NCI-H1092 (cell line): ENCODE measurements around the gene GMEB2.
"Not testable (repeated sequence)": the region's sequence is repeated elsewhere in the genome, so short reads cannot be mapped to it uniquely, and the experiment has no call there.

Experiments used
- DNase-seq: peaks from one replicate; lab custom pipeline; 2025; lab: John Stamatoyannopoulos, UW

GMEB2 gene

DNA sequence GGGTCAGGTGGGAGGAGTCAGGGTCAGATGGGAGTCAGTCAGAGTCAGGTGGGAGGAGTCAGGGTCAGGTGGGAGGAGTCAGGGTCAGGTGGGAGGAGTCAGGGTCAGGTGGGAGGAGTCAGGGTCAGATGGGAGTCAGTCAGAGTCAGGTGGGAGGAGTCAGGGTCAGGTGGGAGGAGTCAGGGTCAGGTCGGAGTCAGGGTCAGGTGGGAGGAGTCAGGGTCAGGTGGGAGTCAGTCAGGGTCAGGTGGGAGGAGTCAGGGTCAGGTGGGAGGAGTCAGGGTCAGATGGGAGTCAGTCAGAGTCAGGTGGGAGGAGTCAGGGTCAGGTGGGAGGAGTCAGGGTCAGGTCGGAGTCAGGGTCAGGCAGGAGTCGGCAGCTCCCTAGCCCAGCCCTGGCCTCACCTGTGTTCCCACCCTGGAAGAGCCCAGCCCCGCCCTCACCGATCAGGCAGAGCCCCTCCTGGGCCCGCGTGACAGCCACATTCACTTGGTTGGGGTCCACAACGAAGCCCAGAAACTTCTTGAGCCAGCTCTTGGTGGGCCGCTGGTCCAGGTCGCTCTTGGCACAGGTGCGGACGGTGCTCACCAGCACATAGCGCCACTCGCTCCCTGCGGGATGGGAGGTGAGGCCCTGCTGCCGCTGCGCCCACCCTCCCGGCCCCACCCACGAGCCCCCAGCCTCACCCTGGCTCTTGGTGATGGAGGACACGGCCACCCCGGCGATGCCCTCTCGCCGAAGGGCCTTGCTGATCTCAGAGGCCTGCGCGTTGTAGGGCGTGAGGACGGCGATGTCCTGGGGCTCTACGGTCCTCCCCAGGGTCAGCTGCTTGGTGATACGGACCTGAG, 67.2 kb downstream of the GMEB2 start:
- DNase-seq = not testable (repeated sequence)

DNA sequence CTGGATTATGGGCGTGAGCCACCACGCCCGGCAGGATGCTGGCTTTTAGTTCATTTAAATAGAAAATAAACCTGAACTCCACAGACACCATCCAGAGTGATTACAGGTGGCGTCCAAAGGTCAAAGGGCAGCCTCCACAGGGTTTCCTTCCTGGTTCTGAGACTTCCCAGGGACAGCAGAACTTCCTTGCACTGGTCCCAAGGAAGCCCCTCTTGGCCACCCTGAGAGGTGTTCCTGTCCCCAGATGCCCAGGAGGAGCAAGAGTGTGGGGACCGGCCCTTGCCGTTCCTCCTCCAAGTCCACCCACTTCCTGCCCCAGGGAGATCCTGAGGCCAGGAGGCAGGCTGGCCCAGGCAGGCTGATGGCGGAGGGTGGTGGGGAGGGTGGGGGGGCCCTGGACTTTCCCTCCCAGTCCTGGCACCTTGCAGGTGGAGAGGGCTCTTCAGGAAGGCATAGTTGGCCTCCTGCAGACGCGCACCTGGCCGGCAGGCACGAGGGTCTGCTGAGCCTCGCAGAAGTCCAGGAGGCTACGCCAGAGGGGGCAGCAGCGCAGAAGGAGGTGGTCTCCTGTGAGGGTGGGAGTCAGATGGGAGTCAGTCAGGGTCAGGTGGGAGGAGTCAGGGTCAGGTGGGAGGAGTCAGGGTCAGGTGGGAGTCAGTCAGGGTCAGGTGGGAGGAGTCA, 68.0 kb downstream of the GMEB2 start:
- DNase-seq = no peak

DNA sequence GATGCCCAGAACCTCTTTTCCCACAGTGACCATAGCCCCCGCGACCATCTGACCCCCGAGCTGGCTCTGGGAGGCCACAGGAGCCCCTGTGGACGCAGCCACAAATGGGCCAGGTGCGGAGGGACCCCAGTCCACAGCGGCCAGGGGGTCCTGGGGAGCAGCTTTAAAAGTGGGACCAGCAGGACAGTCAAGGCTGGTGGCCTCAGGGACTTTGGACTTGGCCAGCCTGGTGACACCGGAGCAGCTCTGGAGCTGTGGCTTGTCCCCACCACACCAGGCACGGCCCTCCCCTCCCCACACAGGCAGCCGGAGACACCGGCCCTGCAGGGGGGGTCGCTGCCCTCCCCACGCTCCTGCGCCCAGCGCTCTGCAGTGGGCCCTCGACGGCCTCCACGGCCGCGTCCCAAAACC, 69.4 kb downstream of the GMEB2 start:
- no peak for DNase-seq

DNA sequence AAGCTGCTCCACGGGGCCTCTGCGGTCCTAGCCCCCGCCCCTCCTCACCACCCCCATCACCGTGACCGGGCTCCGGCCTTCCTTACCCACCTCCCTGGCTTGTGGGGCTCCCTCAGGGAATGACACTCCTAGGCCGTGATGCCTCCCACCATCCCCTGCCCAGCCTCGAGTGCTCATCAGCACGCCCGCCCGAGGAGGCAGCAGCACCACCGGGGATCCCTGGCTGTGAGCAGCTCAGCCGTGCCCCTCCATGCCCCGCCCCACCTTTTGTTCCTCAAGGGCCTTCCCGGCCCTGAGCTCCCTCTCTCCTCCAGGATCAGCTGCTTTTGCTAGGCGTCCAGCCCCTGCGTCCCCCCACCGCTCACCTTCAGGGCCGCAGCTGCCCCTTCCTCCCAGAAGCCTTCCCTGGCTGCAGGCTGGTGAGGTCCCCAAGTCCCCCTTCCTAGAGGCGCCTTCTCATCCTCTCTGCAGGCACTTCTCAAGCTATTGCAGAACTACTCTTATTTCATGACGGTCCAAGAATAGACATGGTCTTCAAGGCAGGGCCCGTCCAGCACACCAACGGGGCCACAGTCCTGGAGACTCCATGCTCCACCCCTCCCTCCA, 69.9 kb downstream of the GMEB2 start:
- DNase-seq = no peak

DNA sequence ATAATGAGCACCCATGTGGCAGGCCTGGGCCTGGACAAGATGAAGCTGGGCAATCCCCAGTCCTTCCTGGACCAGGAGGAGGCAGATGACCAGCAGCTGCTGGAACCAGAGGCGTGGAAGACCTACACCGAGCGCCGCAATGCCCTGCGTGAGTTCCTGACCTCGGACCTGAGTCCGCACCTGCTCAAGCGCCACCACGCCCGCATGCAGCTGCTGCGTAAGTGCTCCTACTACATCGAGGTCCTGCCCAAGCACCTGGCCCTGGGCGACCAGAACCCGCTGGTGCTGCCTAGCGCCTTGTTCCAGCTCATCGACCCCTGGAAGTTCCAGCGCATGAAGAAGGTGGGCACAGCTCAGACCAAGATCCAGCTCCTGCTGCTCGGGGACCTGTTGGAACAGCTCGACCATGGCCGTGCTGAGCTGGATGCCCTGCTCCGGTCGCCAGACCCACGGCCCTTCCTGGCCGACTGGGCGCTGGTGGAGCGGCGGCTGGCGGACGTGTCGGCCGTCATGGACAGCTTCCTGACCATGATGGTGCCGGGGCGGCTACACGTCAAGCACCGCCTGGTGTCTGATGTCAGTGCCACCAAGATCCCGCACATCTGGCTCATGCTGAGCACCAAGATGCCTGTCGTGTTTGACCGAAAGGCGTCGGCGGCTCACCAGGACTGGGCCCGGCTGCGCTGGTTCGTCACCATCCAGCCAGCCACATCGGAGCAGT, 71.1 kb downstream of the GMEB2 start:
- DNase-seq = no peak

DNA sequence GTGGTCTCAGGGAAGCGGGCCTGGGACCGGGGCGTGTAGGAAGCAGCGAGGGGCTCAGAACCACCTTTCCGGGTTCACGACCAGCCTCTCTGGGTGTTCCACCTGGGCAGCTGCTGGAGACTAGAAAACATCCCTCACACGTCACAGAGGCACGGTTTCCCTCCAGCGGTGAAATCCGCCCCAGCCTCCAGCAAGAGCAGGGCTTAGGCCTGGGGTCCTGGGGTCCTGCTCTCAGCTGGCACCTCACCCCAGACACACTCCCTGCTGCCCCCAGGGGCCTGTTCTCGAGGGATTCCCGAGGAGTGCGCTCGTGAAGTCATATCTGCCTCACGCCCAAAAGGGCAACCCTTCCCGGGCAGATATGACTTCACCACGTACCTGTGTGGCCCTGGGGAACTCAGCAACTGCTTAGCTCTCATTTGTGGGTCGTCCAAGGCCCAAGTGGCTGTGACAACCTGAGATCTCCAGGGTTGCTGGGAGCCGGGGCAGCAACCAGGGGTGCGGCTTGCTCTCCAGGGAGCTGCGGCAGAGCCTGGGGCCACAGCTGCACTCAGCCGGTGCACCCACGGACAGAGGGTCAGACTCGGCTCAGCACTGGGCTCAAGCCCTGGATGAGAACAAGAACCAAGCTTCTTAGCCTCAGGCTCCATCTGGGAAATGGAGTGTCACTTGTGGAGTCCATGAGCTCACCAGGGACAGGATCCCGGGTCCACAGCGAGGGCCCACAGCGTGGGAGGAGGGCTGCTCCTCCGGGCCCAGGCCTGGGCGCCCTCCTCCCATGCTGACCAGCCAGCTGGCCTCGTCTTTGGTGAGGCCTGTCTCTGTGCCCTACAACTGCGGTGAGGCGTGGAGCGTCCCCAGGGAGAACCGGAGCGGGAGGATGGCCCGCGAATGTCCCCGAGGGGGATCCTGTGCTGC, 72.3 kb downstream of the GMEB2 start:
- DNase-seq = no peak

DNA sequence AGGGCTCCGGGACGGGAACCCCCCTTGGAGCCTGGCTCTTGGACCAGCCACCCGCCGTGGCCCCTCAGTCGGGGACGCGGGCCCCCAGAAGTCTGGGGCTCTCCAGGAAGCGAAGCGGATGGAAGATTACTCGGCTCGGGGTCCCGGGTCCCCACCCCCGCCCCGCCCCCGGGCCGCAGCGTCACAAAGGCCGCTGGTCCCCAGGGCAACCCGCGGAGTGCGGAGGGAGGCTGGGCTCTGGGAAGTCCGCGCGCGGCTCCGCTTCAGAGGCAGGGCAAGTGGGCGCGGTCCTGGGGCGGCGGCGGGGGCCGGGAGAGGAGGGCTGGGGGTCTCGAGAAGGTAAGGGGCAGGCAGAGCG, 73.0 kb downstream of the GMEB2 start, which contains the start of gene FNDC11:
Gene FNDC11 (plus strand): TSS at position 227 of the 358 bp plus-strand sequence. CDS start 1,505 bp downstream, outside the sequence.
- DNase-seq = no peak

DNA sequence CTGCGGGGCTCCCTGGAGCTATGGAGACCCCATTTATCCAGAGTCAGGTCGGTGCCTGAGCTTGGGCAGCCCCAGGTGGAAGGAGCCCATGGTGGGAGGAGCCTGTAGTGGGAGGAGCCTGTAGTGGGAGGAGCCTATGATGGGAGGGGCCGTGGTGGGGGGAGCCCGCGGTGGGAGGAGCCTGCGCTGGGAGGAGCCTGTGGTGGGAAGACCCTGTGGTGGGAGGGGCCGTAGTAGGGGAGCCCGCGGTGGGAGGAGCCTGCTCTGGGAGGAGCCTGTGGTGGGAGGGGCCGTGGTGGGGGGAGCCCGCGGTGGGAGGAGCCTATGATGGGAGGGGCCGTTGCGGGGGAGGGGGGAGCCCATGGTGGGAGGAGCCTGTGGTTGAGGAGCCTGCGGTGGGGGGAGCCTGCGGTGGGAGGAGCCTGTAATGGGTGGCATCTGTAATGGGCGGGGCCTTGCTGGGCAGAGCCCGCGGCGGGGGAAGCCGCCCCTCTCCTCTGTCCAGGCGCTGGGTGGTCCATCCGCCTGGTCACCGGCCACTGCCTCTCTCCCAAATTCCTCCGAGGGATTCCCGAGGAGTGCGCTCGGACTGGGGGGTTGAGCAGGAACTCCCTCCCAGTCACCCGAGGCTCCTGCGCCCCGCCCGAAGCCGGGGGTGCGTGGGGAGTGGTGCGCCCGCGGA, 73.5 kb downstream of the GMEB2 start:
- DNase-seq = no peak

DNA sequence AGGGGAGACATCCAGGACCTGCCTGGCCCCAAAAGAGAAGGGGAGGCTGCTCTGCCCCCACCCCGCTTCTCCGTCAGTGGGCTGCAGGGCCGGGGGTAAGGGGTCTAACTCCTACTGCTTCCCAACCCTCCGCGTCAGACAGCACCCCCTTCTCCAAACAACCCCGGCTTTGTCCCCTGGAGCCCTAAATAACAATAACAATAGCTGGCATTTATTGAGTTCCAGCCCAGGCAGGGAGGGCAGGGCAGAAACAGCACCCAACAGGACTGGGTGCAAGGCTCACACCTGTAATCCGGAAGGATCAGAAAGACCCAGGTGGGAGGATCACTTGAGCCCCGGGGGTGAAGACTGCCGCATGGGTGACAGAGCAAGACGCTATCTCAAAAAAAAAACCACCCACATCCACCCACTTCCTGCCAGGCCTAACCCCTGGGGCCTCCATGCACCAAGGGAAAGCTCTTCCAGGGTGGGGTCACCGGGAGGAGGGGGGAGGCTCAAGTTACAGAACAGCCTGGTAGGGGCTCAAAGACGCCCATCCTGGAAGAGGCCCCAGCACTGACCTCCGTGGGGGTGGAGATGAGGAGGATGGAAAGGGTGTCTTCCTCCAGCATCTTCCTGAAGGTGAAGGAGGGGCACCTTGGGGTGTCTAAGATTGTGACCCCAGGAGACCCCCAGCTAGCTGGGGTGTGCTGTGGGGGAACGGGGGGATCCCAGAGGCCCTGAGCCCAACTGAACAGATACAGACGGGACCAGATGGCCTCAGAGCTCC, 74.2 kb downstream of the GMEB2 start:
- no peak for DNase-seq

DNA sequence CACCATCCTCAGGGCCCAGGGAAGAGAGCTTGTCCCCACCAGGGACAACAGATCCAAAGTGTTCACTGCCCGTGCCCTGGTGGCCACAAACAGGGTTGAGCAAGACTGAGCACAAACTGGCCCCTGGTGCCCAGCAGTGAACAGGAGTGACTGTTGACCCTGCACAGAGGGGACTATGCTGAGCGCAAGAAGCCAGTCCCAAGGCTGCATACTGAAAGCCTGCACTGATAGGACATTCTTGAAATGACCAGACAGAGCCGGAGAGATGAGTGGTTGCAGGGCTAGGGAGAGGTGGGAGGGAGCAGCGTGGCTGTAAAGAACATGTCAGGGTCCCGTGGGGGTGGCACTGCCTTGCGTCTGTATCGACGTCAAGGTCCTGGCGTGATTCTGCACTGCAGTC, 75.8 kb downstream of the GMEB2 start:
- no peak for DNase-seq

DNA sequence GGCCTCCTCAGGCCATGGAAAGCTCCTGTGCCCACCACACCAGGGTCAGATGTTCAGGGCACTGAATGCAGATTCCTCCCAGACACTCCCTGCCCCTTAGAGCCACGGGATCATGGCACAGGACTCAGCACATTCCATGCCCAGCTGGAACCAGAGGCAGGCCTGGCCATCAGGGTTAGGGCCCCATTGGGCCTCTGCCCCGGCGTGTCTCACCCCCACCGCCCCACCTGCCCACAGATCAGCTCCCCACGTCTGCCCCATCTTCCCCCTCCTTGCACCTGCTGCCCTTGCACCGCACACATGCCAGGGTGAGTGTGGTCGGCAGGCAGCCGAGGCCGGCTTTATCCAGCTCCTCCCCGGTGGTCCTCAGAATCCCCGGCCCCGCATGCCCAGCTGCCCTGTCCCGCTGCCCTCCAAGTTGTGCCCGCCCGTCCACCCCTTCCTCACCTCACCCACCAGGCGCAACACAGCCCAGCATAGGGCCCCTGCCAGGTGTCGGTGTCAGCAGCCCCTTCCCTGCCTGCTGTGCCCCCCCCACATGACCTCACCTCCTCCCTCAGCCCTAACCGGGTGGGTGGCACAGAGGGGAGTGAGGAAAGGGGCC, 77.1 kb downstream of the GMEB2 start:
- no peak for DNase-seq

DNA sequence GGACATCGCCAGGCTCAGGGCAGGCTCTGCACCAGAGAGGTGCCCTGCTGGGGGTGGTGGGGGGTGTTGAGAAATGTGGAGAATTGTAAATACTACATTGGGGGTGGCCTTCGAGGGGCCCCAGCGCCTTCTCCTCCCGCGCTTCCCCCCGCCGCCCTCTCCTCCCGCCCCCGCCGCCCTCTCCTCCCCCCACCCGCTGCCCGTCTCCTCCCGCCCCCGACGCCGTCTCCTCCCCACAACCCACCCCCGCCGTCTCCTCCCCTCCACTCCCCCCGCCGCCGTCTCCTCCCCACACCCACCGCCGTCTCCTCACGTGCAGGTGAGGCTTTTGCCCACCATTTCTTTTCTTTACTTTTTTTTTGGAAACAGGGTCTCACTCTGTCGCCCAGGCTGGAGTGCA, 77.9 kb downstream of the GMEB2 start:
- DNase-seq = no peak

DNA sequence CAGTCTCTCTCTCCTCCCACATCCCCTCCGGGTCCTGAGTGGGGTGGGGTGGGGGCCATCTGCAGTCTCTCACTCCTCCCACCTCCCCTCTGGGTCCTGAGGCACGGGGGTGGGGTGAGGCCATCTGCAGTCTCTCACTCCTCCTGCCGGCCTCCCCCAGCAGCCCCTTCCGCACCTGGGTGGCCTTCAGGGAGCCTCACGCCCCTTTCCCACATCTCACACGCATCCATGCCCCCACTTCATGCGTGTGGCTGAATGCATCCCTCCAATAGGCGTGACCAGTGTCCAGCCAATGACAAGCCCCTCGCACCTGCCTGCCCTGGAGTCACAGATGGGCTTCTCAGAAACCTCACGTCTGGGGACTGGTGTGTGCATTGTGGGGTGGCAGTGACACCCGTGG, 78.4 kb downstream of the GMEB2 start:
- DNase-seq = no peak

DNA sequence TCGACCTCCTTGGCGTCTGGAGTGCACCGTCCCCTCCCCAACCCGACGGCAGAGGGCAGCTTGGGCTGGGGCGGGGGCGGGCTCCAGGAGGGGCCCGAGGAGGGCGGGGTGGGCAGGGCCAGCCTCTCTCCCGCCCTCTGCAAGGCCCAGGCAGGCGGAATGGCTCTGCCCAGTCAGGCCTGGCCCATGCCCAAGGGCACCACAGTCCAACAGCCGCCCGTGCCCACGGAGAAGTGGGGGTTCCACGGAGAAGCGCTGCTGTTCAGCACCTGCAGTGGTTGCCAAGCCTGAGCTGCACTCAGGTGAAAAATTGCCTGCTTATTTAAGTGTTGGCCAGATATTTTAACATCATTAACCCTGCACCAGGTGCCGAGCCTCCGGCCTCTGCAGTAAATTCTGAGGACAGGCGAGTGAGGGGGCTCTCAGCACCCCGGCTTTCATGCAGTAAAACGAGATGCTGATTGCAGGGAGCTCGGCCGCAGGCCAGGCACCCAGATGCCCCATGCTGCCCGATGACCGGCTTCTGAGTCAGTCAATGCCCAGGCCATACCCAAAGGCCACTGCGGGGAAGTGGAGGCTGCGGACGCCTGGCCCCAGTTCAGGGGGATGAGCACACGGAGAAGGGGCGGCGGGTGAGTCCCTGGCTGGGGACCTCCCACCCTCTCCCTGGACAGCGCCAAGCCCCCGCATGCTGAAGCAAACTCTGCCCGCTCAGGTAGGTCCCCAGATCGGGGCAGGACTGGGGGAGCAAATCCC, 79.0 kb downstream of the GMEB2 start, which contains the start of gene SRMS:
Gene SRMS (minus strand): TSS at position 25 of the 756 bp plus-strand sequence. CDS start 286 bp downstream, outside the sequence.
- no peak for DNase-seq

DNA sequence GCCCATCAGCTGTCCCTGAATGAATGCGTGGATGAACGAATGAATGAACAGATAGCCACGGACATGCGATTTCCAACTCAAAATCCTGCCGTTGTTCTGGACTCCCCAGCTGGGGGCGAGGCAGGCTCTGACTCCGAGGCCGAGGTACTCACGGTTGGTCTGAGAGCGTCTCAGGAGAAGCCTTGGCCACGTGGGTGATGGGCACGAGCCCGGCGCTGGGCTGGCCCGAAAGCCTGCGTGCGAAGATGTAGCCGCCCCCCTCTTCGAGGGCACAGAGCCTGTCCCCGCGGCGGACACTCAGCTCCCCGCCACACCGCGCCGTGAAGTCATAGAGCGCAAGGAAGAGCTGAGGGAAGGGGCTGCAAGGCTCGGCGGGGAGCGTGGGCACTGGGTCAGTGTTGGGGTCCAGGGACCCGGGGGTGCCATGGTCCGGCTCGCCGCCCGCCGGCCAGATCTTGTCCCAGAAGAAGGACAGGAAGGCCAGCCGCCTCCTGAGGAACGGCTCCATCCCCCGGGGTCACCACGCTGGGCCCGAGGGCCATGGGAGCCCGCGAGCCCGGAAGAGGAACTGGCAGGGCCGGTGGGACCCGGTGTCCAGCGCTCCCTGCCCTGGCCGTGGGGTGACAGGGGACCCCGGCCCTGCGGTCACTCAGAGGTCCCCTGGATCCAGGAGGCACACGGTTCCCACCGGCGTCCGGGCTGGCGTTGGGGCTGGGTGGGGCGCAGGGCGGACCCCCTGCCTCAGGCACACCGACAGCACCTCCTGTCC, 79.8 kb downstream of the GMEB2 start:
- DNase-seq = no peak

DNA sequence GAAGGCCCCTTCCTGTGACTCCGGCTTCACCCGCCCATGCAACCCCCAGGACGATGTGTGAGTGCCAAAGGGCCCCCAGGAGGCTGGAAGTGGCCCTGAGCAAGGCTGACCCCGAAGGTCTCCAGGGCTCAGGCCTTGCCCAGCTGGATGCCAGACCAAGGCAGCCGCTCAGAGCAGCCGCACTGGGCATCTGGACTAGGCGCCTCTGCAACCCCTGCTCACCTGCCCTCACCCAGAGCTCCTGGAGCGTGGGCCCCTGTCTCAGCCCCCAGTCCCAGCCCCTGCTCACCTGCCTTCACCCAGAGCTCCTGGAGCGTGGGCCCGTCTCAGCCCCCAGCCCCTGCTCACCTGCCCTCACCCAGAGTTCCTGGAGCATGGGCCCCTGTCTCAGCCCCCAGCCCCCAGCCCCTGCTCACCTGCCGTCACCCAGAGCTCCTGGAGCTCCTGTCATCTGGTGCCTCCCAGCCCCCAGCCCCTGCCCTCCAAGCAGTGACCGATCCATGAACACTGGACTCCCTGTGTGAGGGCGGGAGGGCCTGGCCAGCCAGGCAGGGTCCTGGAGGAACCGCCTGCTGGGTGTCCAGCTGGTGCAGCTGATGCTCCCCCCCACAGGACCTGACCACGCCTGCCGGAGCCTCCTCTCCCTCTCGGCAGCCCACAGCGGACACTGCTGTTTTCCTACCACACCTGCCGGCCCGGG, 80.5 kb downstream of the GMEB2 start:
- no peak for DNase-seq

DNA sequence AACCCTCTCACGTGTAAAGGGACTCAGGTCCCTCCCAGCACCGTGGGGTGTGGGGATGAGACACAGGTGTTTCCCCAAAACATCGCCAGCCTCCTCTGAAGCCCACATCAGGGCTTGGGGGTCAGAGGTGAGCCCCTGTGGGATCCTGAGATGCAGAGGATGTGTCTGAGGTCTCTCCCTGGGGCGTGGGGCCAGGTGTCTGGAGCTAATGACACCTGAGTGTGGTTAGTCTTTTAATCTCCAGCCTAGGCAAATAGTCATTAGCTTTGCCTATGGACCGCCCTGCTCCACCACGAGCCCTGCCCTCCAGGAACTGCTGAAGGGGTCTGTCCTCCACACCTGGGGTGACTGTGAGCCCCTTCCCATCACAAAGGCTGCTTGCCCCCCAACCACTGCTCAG, 81.1 kb downstream of the GMEB2 start:
- DNase-seq = no peak
